ENCODE data around the gene OBSL1.

OBSL1 gene

GRCh38 chr2:219547621-219548020 is 23.7 kb downstream of the OBSL1 start:
- Histone ChIP-seq H3K4me1 (ENCODE audit: insufficient read depth, insufficient read length) (peaks cover 9% of the 10 kb centered on the region), H3K9ac (ENCODE audit: insufficient read length, low read depth) (no peak overlapping the region), H3K9me3 (ENCODE audit: insufficient read depth, low read length) (no peaks in the 10 kb centered on the region), H3K4me3 (ENCODE audit: insufficient read length, low read depth) (no peak overlapping the region), H3K36me3 (ENCODE audit: insufficient read depth, insufficient read length, low read length) (peaks cover 30% of the 10 kb centered on the region), H3K27me3 (ENCODE audit: insufficient read depth, insufficient read length) (peaks cover 59% of the 10 kb centered on the region)
- TF ChIP-seq ZNF274 (IDR thresholded peaks at IDR 0.05; ENCODE audit: low read depth, low read length): no peak
- TF ChIP-seq YY1 (IDR thresholded peaks at IDR 0.05; ENCODE audit: insufficient read depth, insufficient read length): no peak
- no peak for TF ChIP-seq SUZ12 (IDR thresholded peaks at IDR 0.05; ENCODE audit: extremely low read depth, insufficient read depth, insufficient read length)
- DNase-seq (ENCODE audit: low read depth, low spot score): no peak

- H3K36me3 ChIP-seq (ENCODE audit: insufficient read depth, insufficient read length, low read length): peaks cover 38% of the 10 kb centered on the region
- no peaks in the 10 kb centered on the region for H3K9me3 ChIP-seq (ENCODE audit: insufficient read depth, low read length)
- H3K9ac ChIP-seq (ENCODE audit: insufficient read length, low read depth): no peak overlapping the region
- H3K4me1 ChIP-seq (ENCODE audit: insufficient read depth, insufficient read length): peaks cover 12% of the 10 kb centered on the region
- no peak overlapping the region for H3K4me3 ChIP-seq (ENCODE audit: insufficient read length, low read depth)
- peaks cover 58% of the 10 kb centered on the region for H3K27me3 ChIP-seq (ENCODE audit: insufficient read depth, insufficient read length)
- TF ChIP-seq ZNF274 (IDR thresholded peaks at IDR 0.05; ENCODE audit: low read depth, low read length) (no peak), SUZ12 (IDR thresholded peaks at IDR 0.05; ENCODE audit: extremely low read depth, insufficient read depth, insufficient read length) (no peak)
- no peak for DNase-seq (ENCODE audit: low read depth, low spot score)
These were observed 25.4 kb downstream of the OBSL1 start for GRCh38 chr2:219545943-219546352.

- no peak overlapping the region for H3K4me3 ChIP-seq (ENCODE audit: insufficient read length, low read depth)
- H3K9ac ChIP-seq (ENCODE audit: insufficient read length, low read depth): no peak overlapping the region
- peaks cover 43% of the 10 kb centered on the region for H3K36me3 ChIP-seq (ENCODE audit: insufficient read depth, insufficient read length, low read length)
- TF ChIP-seq ZNF274 (IDR thresholded peaks at IDR 0.05; ENCODE audit: low read depth, low read length) (no peak), YY1 (IDR thresholded peaks at IDR 0.05; ENCODE audit: insufficient read depth, insufficient read length) (no peak), SUZ12 (IDR thresholded peaks at IDR 0.05; ENCODE audit: extremely low read depth, insufficient read depth, insufficient read length) (no peak)
- no peaks in the 10 kb centered on the region for H3K9me3 ChIP-seq (ENCODE audit: insufficient read depth, low read length)
- DNase-seq (ENCODE audit: low read depth, low spot score): no peak
- peaks cover 53% of the 10 kb centered on the region for H3K27me3 ChIP-seq (ENCODE audit: insufficient read depth, insufficient read length)
- peaks cover 9% of the 10 kb centered on the region for H3K4me1 ChIP-seq (ENCODE audit: insufficient read depth, insufficient read length)
These were observed 25.9 kb downstream of the OBSL1 start for GRCh38 chr2:219545295-219545942.

GRCh38 chr2:219544567-219544966 is 26.8 kb downstream of the OBSL1 start:
- Histone ChIP-seq H3K4me1 (ENCODE audit: insufficient read depth, insufficient read length) (peaks cover 8% of the 10 kb centered on the region), H3K9me3 (ENCODE audit: insufficient read depth, low read length) (no peaks in the 10 kb centered on the region), H3K4me3 (ENCODE audit: insufficient read length, low read depth) (peak overlapping the region; percentile 88), H3K27me3 (ENCODE audit: insufficient read depth, insufficient read length) (peaks cover 45% of the 10 kb centered on the region), H3K36me3 (ENCODE audit: insufficient read depth, insufficient read length, low read length) (peaks cover 46% of the 10 kb centered on the region), H3K9ac (ENCODE audit: insufficient read length, low read depth) (peak overlapping the region; percentile 71)
- DNase-seq (ENCODE audit: low read depth, low spot score): no peak
- no peak for TF ChIP-seq ZNF274 (IDR thresholded peaks at IDR 0.05; ENCODE audit: low read depth, low read length)
- no peak for TF ChIP-seq YY1 (IDR thresholded peaks at IDR 0.05; ENCODE audit: insufficient read depth, insufficient read length)
- TF ChIP-seq SUZ12 (IDR thresholded peaks at IDR 0.05; ENCODE audit: extremely low read depth, insufficient read depth, insufficient read length): no peak

GRCh38 chr2:219543596-219544358 is 27.6 kb downstream of the OBSL1 start, which contains the start of the genes CHPF and TMEM198:
TSS of gene CHPF (minus strand) at chr2:219543809. CDS start at chr2:219543538, 271 bp downstream.
TSS of gene TMEM198 (plus strand) at chr2:219544028. CDS start at chr2:219544728, 700 bp downstream.
- peak within 1 kb of the TSS; percentile 88 for H3K4me3 ChIP-seq (ENCODE audit: insufficient read length, low read depth)
- H3K9ac ChIP-seq (ENCODE audit: insufficient read length, low read depth): peak within 1 kb of the TSS; percentile 95
- DNase-seq (ENCODE audit: low read depth, low spot score): peak; percentile 99
- peaks cover 37% of the 10 kb centered on the region for H3K27me3 ChIP-seq (ENCODE audit: insufficient read depth, insufficient read length)
- peaks cover 16% of the 10 kb centered on the region for H3K4me1 ChIP-seq (ENCODE audit: insufficient read depth, insufficient read length)
- H3K9me3 ChIP-seq (ENCODE audit: insufficient read depth, low read length): no peaks in the 10 kb centered on the region
- TF ChIP-seq ZNF274 (IDR thresholded peaks at IDR 0.05; ENCODE audit: low read depth, low read length): no peak
- TF ChIP-seq YY1 (IDR thresholded peaks at IDR 0.05; ENCODE audit: insufficient read depth, insufficient read length): no peak
- no peak for TF ChIP-seq SUZ12 (IDR thresholded peaks at IDR 0.05; ENCODE audit: extremely low read depth, insufficient read depth, insufficient read length)
- H3K36me3 ChIP-seq (ENCODE audit: insufficient read depth, insufficient read length, low read length): peaks cover 46% of the 10 kb centered on the region

GRCh38 chr2:219542931-219543595 is 28.3 kb downstream of the OBSL1 start:
- no peak for DNase-seq (ENCODE audit: low read depth, low spot score)
- H3K4me1 ChIP-seq (ENCODE audit: insufficient read depth, insufficient read length): peaks cover 20% of the 10 kb centered on the region
- no peaks in the 10 kb centered on the region for H3K9me3 ChIP-seq (ENCODE audit: insufficient read depth, low read length)
- peaks cover 40% of the 10 kb centered on the region for H3K36me3 ChIP-seq (ENCODE audit: insufficient read depth, insufficient read length, low read length)
- peak overlapping the region; percentile 88 for H3K4me3 ChIP-seq (ENCODE audit: insufficient read length, low read depth)
- H3K27me3 ChIP-seq (ENCODE audit: insufficient read depth, insufficient read length): peaks cover 32% of the 10 kb centered on the region
- TF ChIP-seq YY1 (IDR thresholded peaks at IDR 0.05; ENCODE audit: insufficient read depth, insufficient read length) (no peak), SUZ12 (IDR thresholded peaks at IDR 0.05; ENCODE audit: extremely low read depth, insufficient read depth, insufficient read length) (no peak), ZNF274 (IDR thresholded peaks at IDR 0.05; ENCODE audit: low read depth, low read length) (no peak)
- peak overlapping the region; percentile 95 for H3K9ac ChIP-seq (ENCODE audit: insufficient read length, low read depth)
